ENCODE results near the gene CTNNB1.
"Not testable (repeated sequence)": the region's sequence is repeated elsewhere in the genome, so short reads cannot be mapped to it uniquely, and the experiment has no call there.

Gene CTNNB1

DNA sequence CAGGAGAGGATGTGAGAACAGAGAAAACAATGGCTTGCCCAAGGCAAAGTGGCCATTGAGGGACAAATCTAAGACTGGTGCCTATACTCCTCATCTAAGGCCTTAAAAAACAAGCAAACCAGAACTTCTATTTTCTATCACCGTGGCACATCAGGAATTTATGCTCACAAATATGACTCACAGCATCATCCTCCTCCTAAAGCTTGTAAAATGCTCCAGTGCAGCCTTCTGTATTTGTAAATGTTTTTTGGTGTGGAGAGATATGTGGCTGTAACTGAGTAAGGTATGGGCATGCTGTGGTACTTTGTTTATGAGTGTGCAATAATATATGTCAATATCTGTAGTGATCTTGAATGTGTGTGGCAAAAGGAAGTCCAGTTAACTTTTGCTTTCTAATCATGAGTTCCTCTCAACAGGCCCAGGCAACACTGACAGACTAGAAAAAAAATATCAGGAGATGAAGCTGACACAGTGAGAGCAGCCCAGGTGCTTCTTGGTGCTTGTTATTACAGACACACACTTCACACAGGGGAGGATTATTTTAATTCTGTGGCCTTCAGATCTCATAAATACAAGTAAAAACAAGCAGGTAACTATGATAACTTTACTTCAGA lies 60.3 kb downstream of the CTNNB1 start:
- no peak for DNase-seq

DNA sequence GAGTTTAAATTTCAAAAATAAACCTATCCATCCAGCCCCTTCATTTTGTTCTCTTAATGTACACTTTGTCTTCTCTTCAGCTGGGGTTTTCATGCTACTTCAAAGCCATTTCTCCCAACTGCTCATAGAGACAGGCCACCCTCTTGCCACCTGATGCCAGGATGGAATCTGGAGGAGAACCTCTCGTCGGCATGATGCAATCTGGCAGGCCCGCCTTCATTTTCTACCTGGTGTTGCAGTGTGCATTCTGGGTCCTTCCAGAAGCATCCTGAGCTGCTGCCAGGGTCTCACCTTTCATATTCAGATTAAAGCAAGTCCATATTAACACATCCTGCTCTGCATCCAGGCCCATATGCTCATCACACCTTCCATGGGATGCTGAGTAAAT lies 60.8 kb downstream of the CTNNB1 start:
- no peak for DNase-seq

DNA sequence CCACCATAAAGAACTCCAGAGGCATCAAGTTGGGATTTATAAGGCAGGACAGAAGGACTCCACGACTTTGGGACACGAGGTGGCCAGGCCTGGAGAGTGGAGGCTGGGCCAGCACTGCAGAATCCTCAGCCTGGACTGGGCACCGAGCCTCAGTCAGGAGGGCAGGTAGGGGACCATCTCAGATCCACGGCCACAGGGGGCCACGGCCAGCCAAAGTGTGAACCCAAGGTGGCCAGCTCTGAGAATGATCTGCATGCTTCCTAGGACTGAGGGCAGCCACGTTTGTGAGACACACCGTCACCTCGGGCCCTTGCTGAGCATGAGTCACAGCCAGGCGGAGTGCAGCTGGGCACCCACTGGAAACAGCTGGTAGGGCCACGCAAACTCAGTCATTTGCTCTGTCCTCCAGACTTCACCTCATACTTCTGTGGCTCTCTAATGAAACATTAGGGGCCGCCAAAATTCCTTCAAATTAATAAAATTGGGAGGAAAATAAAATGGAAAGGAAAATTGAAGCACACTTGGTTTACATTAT lies 65.8 kb downstream of the CTNNB1 start:
- no peak for DNase-seq

DNA sequence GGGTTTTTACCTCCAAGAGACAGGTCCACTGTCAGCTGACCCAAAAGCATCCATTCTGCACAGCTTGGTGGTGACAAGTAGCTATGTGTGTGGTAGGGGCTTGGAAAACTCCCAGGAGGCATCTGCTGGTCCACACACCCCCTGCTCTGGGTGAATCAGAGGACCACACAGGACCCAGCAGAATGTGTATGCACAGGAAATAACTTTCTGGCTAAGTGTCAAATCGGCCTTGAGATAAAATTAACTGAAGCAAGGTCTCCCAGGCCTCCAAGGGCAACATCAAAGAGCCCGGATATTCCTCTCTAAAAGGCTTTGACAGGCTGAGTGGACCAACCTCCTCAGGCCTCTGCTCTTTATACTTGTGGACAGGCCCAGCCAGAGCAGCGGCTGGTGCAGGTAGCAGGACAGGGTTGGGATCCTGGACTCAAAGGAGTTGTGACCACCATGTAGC lies 66.5 kb downstream of the CTNNB1 start:
- no peak for DNase-seq

DNA sequence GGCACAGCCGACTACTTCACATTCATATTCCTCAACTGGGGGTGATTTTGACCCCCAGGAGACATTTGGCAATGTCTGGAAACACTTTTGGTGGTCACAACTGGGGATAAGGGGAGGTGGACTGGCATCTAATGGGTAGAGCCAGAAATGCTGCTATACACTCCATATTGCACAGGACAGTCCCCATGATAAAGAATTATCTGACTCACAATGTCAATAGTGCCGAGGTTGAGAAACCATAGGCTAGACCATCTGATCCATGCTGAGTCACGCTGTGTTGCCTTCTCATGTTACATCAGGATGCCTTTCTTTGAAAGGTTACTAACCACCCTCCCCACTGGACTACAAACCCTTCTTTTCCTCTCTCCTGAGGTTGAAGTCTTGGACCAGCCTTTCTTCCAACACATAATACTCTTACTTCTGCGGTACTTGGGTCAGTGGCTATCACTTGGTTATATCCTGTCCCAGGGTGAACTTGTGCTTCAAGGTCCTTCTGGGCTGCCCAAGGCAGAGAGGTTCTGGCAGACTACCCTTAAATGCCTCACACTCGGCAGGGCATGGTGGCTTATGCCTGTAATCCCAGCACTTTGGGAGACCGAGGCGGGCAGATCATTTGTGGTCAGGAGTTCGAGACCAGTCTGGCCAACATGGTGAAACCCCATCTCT lies 68.8 kb downstream of the CTNNB1 start:
- DNase-seq, result no peak

DNA sequence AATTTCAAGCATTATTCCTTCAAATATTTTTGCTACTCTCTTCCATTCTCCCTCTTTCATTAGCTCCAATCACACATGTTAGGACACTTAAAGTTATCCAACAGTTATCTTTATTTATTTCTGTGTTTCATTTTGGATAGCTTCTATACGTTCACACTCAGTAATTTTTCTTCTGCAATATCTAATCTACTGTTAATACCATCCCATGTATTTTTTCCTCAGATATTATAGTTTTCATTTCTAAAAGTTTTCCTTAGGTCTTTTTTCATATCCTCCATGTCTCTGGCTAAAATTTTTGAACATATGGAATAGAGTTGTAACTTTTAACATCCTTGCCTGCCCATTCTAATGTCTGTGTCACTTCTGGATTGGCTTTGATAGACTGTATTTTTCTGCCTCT lies 73.4 kb downstream of the CTNNB1 start:
- no peak for DNase-seq

DNA sequence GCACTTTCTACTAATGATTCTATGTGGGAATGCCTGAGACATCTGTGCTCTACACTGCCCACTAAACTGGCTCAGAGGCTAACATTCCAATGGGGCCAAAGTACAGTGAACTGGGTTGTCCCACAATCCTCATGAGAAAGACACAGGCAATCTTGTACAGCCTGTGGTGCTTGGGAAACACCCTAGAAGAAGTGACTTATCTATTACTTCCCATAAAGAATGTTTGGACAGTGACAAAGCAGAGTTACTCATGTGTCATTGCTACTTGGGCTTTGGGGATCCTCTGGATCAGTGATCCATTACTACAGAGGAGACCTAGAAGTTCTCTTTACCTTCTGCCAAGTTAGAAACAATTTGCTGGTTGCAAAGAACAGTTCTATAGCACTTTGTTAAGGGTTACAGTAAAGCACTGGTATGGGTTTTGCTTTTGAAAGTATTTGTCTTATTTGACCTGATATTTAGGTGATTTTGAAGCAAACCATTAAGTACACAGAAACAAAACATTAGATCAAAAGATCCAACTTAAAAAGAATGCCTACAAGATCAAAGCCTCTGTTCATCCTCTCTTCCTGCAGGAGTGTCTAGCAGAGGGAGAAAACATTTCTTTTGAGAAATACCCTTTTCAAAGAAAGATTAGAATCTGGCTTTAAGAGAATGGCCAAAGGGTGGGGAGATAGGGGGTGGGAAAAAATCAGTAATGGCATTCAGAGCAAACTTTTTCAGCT lies 75.8 kb downstream of the CTNNB1 start:
- DNase-seq, result no peak

DNA sequence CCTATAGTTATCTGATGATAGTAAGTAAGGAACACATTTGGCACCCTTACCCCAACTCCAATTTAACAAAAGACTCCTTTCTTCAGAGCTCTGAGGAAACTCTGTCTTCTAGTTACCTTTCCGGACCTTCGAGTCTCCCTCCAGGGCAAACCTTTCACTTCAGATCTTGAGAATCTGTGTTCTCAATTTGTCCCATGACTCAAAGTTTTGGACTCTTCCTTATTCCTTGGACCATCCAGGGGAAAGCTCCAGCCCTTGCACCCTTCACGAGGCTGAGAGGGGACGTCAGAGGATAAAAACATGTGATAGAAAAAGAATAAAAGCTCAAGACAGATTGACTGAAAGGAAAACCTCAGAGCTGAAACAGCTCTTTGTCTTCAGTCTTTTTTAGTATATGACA lies 76.9 kb downstream of the CTNNB1 start:
- no peak for DNase-seq

DNA sequence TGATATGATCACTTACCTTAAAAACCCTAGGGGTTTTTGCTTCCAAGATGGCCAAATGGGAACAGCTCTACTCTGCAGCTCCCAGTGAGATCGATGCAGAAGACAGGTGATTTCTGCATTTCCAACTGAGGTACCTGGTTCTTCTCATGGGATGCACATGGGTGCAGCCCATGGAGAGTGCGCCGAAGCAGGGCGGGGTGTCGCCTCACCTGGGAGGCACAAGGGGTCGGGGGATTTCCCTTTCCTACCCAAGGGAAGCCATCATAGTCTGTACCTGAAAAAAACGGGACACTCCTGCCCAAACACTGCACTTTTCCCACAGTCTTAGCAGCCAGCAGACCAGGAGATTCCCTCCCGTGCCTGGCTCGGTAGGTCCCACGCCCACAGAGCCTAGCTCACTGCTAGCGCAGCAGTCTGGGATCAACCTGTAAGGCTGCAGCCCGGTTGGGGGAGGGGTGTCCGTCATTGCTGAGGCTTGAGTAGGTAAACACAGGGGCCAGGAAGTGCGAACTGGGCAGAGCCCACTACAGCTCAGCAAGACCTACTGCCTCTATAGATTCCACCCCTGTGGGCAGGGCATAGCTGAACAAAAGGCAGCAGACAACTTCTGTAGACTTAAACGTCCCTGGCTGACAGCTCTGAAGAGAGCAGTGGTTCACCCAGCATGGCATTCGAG lies 78.6 kb downstream of the CTNNB1 start:
- DNase-seq, result no peak

DNA sequence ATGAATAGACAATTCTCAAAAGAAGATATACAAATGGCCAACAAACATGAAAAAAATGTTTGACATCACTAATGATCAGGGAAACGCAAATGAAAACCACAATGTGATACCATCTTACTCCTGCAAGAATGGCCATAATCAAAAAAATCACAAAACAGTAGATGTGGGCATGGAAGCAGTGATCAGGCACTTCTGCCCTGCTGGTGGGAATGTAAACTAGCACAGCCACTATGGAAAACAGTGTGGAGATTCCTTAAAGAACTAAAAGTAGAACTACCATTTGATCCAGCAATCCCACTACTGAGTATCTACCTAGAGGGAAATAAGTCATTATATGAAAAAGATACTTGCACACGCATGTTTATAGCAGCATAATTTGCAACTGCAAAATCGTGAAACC lies 85.6 kb downstream of the CTNNB1 start:
- not testable (repeated sequence) for DNase-seq

DNA sequence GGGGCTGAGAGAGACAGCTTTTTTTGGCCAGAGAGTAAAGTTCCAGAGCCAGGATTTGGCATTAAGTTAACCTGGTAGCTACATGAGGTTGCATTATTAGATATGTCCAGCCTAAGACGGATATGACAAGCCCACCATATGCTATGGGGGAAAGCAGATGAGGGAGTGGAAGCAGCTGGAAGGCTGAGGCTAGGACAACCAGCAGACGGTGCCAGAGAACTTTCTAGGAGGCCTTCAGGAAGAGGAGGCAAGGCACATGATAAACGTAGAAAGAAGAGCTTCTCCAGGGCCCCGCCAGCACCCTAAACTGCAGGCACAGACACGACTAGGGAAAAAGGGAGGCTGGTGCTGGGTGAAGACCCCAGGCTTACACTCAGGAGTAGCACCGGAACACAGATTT lies 87.0 kb downstream of the CTNNB1 start:
- DNase-seq, result no peak

DNA sequence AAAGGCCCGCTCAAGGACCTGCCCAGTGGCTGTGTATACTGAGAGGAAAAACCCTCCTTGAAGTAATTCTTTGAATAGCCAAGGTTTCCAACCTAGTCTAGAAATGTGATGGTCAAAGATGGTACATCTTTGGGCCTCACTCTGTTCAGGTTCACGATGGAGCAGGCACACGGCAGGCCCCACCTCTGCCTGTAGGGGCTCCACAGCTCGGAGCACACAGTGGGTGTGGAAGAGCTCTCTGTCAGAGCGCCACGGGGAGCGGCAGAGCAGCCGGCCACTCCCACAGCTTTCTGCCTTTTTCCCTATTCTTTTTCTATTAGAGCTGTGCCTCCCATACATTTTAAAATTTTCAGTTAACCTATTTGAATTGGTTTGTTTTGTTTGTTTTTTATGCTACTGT lies 89.5 kb downstream of the CTNNB1 start:
- DNase-seq, result no peak

Measured in bone marrow (tissue), 2 donors.